ENCODE results near the gene HM13. TPM values are rescaled to one million over a fixed set of nuclear protein-coding genes. Genes with fewer than 3 reads are reported as not detected.

The HM13 gene
- total and polyA plus RNA-seq, 2 of the 13 experiments (the other 11 are each of a cell fraction or from before 2014, with no cell fraction given) = 118 to 243 TPM

GRCh38 chr20:31514154-31515071 is at the start of gene HM13 (continued):
- TF ChIP-seq, protein P1, sequence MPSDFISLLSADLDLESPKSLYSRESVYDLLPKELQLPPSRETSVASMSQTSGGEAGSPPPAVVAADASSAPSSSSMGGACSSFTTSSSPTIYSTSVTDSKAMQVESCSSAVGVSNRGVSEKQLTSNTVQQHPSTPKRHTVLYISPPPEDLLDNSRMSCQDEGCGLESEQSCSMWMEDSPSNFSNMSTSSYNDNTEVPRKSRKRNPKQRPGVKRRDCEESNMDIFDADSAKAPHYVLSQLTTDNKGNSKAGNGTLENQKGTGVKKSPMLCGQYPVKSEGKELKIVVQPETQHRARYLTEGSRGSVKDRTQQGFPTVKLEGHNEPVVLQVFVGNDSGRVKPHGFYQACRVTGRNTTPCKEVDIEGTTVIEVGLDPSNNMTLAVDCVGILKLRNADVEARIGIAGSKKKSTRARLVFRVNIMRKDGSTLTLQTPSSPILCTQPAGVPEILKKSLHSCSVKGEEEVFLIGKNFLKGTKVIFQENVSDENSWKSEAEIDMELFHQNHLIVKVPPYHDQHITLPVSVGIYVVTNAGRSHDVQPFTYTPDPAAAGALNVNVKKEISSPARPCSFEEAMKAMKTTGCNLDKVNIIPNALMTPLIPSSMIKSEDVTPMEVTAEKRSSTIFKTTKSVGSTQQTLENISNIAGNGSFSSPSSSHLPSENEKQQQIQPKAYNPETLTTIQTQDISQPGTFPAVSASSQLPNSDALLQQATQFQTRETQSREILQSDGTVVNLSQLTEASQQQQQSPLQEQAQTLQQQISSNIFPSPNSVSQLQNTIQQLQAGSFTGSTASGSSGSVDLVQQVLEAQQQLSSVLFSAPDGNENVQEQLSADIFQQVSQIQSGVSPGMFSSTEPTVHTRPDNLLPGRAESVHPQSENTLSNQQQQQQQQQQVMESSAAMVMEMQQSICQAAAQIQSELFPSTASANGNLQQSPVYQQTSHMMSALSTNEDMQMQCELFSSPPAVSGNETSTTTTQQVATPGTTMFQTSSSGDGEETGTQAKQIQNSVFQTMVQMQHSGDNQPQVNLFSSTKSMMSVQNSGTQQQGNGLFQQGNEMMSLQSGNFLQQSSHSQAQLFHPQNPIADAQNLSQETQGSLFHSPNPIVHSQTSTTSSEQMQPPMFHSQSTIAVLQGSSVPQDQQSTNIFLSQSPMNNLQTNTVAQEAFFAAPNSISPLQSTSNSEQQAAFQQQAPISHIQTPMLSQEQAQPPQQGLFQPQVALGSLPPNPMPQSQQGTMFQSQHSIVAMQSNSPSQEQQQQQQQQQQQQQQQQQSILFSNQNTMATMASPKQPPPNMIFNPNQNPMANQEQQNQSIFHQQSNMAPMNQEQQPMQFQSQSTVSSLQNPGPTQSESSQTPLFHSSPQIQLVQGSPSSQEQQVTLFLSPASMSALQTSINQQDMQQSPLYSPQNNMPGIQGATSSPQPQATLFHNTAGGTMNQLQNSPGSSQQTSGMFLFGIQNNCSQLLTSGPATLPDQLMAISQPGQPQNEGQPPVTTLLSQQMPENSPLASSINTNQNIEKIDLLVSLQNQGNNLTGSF (CRISPR knock-in tag; IDR thresholded peaks at IDR 0.05) = peak; percentile 87; the same call in 1 of the 2 replicates
- TF ChIP-seq, protein P2, sequence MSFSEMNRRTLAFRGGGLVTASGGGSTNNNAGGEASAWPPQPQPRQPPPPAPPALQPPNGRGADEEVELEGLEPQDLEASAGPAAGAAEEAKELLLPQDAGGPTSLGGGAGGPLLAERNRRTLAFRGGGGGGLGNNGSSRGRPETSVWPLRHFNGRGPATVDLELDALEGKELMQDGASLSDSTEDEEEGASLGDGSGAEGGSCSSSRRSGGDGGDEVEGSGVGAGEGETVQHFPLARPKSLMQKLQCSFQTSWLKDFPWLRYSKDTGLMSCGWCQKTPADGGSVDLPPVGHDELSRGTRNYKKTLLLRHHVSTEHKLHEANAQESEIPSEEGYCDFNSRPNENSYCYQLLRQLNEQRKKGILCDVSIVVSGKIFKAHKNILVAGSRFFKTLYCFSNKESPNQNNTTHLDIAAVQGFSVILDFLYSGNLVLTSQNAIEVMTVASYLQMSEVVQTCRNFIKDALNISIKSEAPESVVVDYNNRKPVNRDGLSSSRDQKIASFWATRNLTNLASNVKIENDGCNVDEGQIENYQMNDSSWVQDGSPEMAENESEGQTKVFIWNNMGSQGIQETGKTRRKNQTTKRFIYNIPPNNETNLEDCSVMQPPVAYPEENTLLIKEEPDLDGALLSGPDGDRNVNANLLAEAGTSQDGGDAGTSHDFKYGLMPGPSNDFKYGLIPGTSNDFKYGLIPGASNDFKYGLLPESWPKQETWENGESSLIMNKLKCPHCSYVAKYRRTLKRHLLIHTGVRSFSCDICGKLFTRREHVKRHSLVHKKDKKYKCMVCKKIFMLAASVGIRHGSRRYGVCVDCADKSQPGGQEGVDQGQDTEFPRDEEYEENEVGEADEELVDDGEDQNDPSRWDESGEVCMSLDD (CRISPR knock-in tag; IDR thresholded peaks at IDR 0.05; ENCODE audit: borderline replicate concordance) = peak; percentile 51; the same call in 1 of the 2 replicates
- TF ChIP-seq ZNF761 (CRISPR knock-in tag; conservative IDR thresholded peaks at IDR 0.05) (peak; percentile 97; the same call in 1 of the 2 replicates), DBP (CRISPR knock-in tag; IDR thresholded peaks at IDR 0.05; ENCODE audit: not compliant biosample characterization) (peak; percentile 95), HMGXB3 (CRISPR knock-in tag; IDR thresholded peaks at IDR 0.05; ENCODE audit: borderline replicate concordance) (no peak; the same call in 1 of the 2 replicates), CENPT (CRISPR knock-in tag; IDR thresholded peaks at IDR 0.05; ENCODE audit: low read depth) (peak; percentile 97), CREM (IDR thresholded peaks at IDR 0.05) (peak; percentile 87), CREM (CRISPR knock-in tag; IDR thresholded peaks at IDR 0.05) (no peak; the same call in 1 of the 2 replicates), ZNF720 (CRISPR knock-in tag; IDR thresholded peaks at IDR 0.05) (no peak), SETDB1 (CRISPR knock-in tag; IDR thresholded peaks at IDR 0.05; ENCODE audit: borderline replicate concordance) (no peak), BCL3 (CRISPR knock-in tag; IDR thresholded peaks at IDR 0.05) (no peak; the same call in none of the 2 replicates), ZNF33A (CRISPR knock-in tag; IDR thresholded peaks at IDR 0.05; ENCODE audit: borderline replicate concordance) (0 out of 2 replicates have a peak, but pooled peaks have one; percentile 65)

Measured in HepG2 (cell line).